Body of pancreas (tissue), 4 donors: Measurements from ENCODE around the gene ANKRD13C.
"Not testable (repeated sequence)": the region's sequence is repeated elsewhere in the genome, so short reads cannot be mapped to it uniquely, and the experiment has no call there.

Source experiments
- POLR2A ChIP-seq, 3 donors: fragments of 450-650 bp; IDR thresholded peaks; one replicate each; pipeline ENCODE4 v1.6.1; 2016; ENCODE audit warnings: antibody characterized with exemption in 3 of 3, mild to moderate bottlenecking in 2 of 3
- TF ChIP-seq, protein P1 (sequence below), 7 experiments: fragments of 450-650 bp in 4 of 7; fragments of 200-600 bp in 3 of 7; sonication (generic) in 3 of 7; IDR thresholded peaks; one replicate each; pipeline ENCODE4 v1.5.1; 2016 to 2019; ENCODE audit warnings: antibody characterized with exemption in 7 of 7

DNA sequence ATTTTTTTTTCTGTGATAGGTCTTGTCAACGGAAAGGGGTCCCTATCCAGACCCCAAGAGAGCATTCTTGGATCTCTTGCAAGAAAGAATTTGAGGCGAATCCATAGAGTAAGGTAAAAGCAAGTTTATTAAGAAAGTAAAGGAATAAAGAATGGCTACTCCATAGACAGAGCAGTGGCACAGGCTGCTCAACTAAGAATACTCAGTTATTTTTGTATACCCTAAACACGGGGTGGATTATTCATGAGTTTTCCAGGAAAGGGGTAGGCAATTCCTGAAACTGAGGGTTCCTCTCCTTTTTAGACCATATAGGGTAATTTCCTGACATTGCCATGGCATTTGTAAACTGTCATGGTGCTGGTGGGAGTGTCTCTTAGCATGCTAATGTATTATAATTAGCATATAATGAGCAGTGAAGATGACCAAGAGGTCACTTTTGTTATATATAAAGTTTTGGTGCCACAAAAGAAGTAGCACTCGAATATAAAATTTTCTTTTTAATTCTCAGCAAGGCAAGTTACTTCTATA is 12.0 kb upstream of the ANKRD13C start:
- not testable (repeated sequence) for TF ChIP-seq POLR2A (IDR thresholded peaks at IDR 0.05)
- TF ChIP-seq, protein P1, sequence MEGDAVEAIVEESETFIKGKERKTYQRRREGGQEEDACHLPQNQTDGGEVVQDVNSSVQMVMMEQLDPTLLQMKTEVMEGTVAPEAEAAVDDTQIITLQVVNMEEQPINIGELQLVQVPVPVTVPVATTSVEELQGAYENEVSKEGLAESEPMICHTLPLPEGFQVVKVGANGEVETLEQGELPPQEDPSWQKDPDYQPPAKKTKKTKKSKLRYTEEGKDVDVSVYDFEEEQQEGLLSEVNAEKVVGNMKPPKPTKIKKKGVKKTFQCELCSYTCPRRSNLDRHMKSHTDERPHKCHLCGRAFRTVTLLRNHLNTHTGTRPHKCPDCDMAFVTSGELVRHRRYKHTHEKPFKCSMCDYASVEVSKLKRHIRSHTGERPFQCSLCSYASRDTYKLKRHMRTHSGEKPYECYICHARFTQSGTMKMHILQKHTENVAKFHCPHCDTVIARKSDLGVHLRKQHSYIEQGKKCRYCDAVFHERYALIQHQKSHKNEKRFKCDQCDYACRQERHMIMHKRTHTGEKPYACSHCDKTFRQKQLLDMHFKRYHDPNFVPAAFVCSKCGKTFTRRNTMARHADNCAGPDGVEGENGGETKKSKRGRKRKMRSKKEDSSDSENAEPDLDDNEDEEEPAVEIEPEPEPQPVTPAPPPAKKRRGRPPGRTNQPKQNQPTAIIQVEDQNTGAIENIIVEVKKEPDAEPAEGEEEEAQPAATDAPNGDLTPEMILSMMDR (IDR thresholded peaks at IDR 0.05): not testable (repeated sequence)
